Body of pancreas (tissue), 4 donors: ENCODE results near the gene BEND5. TPM values are rescaled to one million over a fixed set of nuclear protein-coding genes. Genes with fewer than 3 reads are reported as not detected.
A peak's percentile ranks its signal among the peaks of the same experiment; 100 is the strongest.

Experiments
- ATAC-seq: fragments of 150-250 bp; one replicate; pipeline ENCODE4 v1.9.1; 2016
- DNase-seq, 4 donors: peaks; one replicate each; pipeline ENCODE4 v3.0.0-alpha.2; 2019
- H3K27ac ChIP-seq, 4 donors: fragments of 200-600 bp; sonication (generic); 1 replicate in 3 of 4; 2 replicates in 1 of 4; pipeline versions ENCODE4 v1.5.1 to v1.6.1; 2016 to 2019; ENCODE audit warnings: mild to moderate bottlenecking in 1 of 4, mixed read lengths in 1 of 4, moderate library complexity in 1 of 4
- H3K27me3 ChIP-seq, 2 donors: fragments of 200-600 bp; sonication (generic); one replicate each; pipeline ENCODE4 v1.6.0; 2016; ENCODE audit warnings: mild to moderate bottlenecking in 1 of 2
- H3K36me3 ChIP-seq, 2 donors: fragments of 200-600 bp; sonication (generic); replicated peaks in 1 of 2; 2 replicates each; pipeline ENCODE4 v1.5.1; 2016; ENCODE audit warnings: low read depth in 2 of 2; ENCODE audit not compliant: insufficient read depth in 1 of 2
- H3K4me1 ChIP-seq: fragments of 200-600 bp; sonication (generic); one replicate; pipeline ENCODE4 v1.6.0; 2016
- H3K4me3 ChIP-seq, 2 donors: fragments of 200-600 bp; sonication (generic); 1 replicate in 1 of 2; 2 replicates in 1 of 2; pipeline ENCODE4 v1.5.1; 2016 to 2019
- H3K9me3 ChIP-seq, 3 donors: fragments of 200-600 bp; sonication (generic); 1 replicate in 2 of 3; 2 replicates in 1 of 3; pipeline ENCODE4 v1.5.1; 2016
- CTCF ChIP-seq, 7 experiments: fragments of 450-650 bp in 4 of 7; fragments of 200-600 bp in 3 of 7; sonication (generic) in 3 of 7; IDR thresholded peaks; one replicate each; pipeline ENCODE4 v1.5.1; 2016 to 2019; ENCODE audit warnings: antibody characterized with exemption in 7 of 7
- POLR2A ChIP-seq, 3 donors: fragments of 450-650 bp; IDR thresholded peaks; one replicate each; pipeline ENCODE4 v1.6.1; 2016; ENCODE audit warnings: antibody characterized with exemption in 3 of 3, mild to moderate bottlenecking in 2 of 3
- WGBS, 2 donors: methylation state at CpG; one replicate each; pipeline ENCODE4 v1.1.5; 2017; 5-methylcytosine and 5-hydroxymethylcytosine counted together
- intact Hi-C: fragments of 100-400 bp; cut with DNase I; formaldehyde crosslinking; loops from one replicate; pipeline ENCODE4 v1.15.1; 2023
- total RNA-seq, 2 donors: library from RNA; depleted of rRNA; stranded (reverse); fragments of >200 nt; gene quantifications; one replicate each; pipeline ENCODE4 v1.1.0, GENCODE V29; 2016

Gene BEND5
- total RNA-seq, 2 donors from 2014 or later: 2.3 to 8.6 TPM

- H3K27me3 ChIP-seq: no peaks in the 10 kb centered on the region
- TF ChIP-seq CTCF (IDR thresholded peaks at IDR 0.05) (no peak), POLR2A (IDR thresholded peaks at IDR 0.05) (no peak)
- H3K4me1 ChIP-seq: no peaks in the 10 kb centered on the region
- WGBS, 2 donors: 73 to 91% methylated on average over 2 of the region's 2 CpGs
- DNase-seq (no peak), ATAC-seq (no peak)
- no peak overlapping the region for H3K27ac ChIP-seq
- H3K4me3 ChIP-seq: no peak overlapping the region
- intact Hi-C loops: no loop called here
- no peaks in the 10 kb centered on the region for H3K9me3 ChIP-seq
- no peaks in the 10 kb centered on the region for H3K36me3 ChIP-seq
Measured at GRCh38 chr1:48784301-48784700, 7.6 kb upstream of the BEND5 start.

GRCh38 chr1:48777219-48777895, 666 bp upstream of the BEND5 start:
- Histone ChIP-seq H3K36me3 (no peaks in the 10 kb centered on the region), H3K27ac (peak overlapping the region in 3 of 4 donors; percentile 67 to 82 (median 73)), H3K27me3 (no peaks in the 10 kb centered on the region), H3K9me3 (no peaks in the 10 kb centered on the region), H3K4me3 (peak overlapping the region; percentile 66 to 86), H3K4me1 (peaks cover 20% of the 10 kb centered on the region)
- TF ChIP-seq CTCF (IDR thresholded peaks at IDR 0.05) (no peak), POLR2A (IDR thresholded peaks at IDR 0.05) (no peak)
- intact Hi-C loops: no loop called here
- DNase-seq (peak; percentile 30 to 63 (median 46)), ATAC-seq (peak; percentile 55)
- 3 to 10% methylated on average over 17 of the region's 17 CpGs for WGBS, 2 donors

GRCh38 chr1:48775831-48776392, 779 bp downstream of the BEND5 start:
- ATAC-seq: no peak
- no peak for TF ChIP-seq POLR2A (IDR thresholded peaks at IDR 0.05)
- no peak for TF ChIP-seq CTCF (IDR thresholded peaks at IDR 0.05)
- WGBS, 2 donors: 10 to 21% methylated on average over 7 of the region's 7 CpGs

GRCh38 chr1:48773133-48773532, 3.6 kb downstream of the BEND5 start:
- ATAC-seq (no peak), DNase-seq (no peak)
- Histone ChIP-seq H3K4me3 (no peak overlapping the region), H3K4me1 (peaks cover 26% of the 10 kb centered on the region), H3K36me3 (no peaks in the 10 kb centered on the region), H3K9me3 (no peaks in the 10 kb centered on the region), H3K27me3 (no peaks in the 10 kb centered on the region), H3K27ac (no peak overlapping the region)
- TF ChIP-seq CTCF (IDR thresholded peaks at IDR 0.05): no peak
- no peak for TF ChIP-seq POLR2A (IDR thresholded peaks at IDR 0.05)
- intact Hi-C loops: no loop called here
- 84 to 100% methylated on average over 1 of the region's 1 CpG for WGBS, 2 donors

More at GRCh38 chr1:48775831-48776392, 779 bp downstream of the BEND5 start:
- Histone ChIP-seq H3K27ac (peak overlapping the region in 3 of 4 donors; percentile 67 to 82 (median 73)), H3K36me3 (no peaks in the 10 kb centered on the region), H3K4me1 (peaks cover 26% of the 10 kb centered on the region), H3K27me3 (no peaks in the 10 kb centered on the region), H3K9me3 (no peaks in the 10 kb centered on the region), H3K4me3 (peak overlapping the region in 1 of 2 donors; percentile 86)
- intact Hi-C loops: no loop called here
- peak in 2 of 4 donors; percentile 16 to 21 for DNase-seq
